Astrocyte of the hippocampus (primary cell): ENCODE results near the gene CABP1.
A peak's percentile ranks its signal among the peaks of the same experiment; 100 is the strongest.
"Not testable (repeated sequence)": the region's sequence is repeated elsewhere in the genome, so short reads cannot be mapped to it uniquely, and the experiment has no call there.

Experiments
- DNase-seq: peaks from one replicate; pipeline ENCODE4 v3.0.0; 2011; ENCODE audit warnings: low read depth, low spot score

The CABP1 gene

DNA sequence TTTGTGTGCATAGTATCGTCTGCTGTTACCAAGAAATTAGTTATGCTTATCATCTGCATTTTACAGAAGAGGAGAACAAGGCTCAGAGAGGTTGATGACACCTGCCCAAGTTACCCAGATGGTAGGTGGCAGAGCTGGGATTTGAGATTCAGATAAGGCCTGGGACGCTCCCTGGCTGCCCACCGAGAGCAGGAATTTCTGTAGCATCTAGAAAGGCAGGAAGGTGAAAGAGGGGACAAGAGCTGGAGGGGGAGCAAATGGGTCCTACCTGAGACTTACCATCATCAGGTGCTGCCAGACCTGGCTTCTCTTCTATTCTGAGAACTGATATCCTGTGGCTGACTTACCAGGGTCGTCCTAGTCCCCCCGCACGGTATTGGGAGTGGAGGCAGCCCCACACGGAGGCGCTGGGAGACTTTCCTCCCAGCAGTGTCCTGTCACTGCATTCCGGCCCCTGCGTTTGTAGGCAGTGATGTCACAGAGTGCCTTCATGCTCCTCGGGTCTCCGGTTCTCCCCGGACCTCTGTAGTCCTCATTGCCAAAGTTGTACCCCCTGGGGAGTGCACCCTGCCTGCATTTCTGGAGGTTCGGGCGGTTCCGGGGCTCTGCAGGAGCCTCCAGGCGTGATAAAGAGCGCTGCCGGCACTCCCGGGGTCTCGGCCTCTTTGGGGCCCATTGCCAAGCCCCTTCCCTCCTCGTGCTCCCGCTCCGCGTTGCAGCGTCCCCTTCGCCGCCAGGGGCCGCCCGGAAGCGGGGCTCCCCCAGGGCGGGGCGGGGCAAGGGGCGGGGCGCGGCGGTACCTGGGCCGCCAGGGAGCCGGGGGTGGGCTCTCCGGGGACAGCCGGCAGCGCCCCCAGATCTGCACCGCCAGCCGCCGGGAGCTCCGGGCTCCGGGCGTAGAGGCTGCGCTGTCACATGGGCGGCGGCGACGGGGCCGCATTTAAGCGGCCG lies at the start of gene CABP1:
TSS of gene CABP1 (plus strand) at position 856 of the 951 bp plus-strand sequence. CDS start at position 916, 60 bp downstream.
- DNase-seq: peak; percentile 29

DNA sequence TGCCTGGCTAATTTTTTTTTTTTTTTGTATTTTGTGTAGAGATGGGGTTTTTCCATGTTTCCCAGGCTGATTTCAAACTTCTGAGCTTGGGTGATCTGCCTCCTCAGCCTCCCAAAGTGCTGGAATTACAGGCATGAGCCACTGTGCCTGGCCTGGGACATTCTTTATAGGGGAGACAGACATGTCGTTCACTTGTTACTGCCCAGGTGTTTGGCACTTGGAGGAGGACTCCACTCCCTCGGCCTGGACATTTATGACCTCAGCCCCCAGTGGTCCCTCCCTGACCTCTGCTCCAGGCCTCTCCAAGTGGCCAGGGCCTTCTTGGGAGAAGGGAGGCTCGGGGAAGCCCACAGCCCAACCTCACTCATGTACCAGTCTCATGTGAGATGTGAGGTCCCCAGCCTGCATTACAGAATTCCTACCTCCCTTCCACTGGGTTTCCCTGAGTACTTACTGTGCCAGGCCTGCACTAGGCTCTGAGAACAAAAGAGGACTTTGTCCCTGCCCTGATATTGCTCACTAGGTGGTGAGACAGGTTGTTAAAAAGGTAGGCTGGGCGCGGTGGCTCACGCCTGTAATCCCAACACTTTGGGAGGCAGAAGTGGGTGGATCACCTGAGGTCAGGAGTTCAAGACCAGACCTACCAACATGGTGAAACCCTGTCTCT lies 49.6 kb upstream of the CABP1 start:
- no peak for DNase-seq

DNA sequence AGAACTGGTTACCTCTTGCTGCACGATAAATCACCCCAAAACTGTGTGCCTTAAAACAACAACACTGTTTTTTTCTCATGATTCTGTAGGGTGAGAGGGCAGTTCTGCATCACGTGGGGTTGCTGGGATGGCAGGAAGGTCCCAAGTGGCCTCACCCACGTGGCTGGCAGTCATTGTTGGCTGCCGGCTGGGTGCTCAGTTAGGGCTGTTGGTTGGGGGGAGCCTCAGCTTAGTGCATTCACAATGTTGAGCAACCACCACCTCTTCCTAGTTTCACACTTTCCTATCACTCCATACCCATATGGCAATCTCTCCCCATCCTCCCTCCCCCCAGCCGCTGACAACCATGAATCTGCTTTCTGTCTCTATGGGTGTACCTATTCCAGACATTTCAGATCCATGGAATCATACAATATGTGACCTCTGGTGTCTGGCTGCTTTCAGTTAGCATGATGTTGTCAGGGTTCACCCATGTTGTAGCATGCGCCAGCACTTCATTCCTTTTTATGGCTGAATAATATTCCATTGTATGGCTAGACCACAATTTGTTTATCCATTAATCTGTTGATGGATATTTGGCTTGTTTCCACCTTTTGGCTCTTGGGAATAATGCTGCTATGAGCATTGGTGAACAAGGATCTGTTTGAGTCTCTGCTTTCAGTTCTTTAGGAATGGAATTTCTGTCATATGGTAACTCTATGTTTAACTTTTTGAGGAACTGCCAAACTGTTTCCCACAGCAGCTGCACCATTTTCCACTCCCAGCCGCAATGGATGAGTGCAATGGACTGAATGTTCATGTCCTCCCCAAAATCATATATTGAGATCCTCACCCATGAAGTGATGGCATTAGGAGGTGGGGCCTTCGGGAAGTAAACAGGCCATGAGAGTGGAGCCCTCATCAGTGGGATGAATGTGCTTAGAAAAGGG lies 48.0 kb upstream of the CABP1 start:
- DNase-seq: no peak

DNA sequence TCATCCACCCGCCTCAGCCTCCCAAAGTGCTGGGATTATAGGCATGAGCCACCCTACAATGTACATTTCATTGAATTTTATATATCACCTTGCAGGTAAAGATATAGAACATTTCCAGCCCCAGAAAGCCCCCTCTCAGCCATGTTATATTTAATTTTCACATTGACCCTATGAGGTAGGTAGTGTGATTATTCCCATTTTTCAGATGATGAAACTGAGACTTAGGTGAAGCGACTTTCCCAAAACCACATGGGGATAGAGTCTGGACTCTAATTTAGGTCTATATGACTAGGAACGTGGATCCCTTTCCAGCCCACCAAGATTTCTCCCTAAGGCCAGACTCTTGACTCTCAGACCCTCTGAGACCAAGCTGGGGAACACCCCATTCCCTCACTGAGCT lies 43.5 kb upstream of the CABP1 start:
- no peak for DNase-seq

DNA sequence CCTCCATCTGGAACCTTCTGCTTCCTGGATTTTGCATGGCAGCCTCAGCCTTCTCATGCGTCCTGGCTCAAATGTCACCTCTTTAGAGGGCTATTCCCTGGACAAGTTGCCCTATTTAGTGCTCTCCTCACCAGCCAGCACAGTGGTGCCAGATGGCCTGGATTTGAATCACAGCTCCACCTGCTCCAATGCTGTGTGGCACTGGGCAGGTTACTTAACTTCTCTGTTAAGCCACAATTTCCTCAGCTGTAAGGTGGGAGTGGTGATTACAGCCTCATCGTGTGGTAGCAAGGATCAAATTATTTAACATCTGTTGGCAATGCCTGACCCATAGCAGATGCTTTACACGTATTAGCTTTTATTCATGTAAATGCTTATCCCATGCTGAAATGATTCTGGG lies 42.6 kb upstream of the CABP1 start:
- DNase-seq: no peak

DNA sequence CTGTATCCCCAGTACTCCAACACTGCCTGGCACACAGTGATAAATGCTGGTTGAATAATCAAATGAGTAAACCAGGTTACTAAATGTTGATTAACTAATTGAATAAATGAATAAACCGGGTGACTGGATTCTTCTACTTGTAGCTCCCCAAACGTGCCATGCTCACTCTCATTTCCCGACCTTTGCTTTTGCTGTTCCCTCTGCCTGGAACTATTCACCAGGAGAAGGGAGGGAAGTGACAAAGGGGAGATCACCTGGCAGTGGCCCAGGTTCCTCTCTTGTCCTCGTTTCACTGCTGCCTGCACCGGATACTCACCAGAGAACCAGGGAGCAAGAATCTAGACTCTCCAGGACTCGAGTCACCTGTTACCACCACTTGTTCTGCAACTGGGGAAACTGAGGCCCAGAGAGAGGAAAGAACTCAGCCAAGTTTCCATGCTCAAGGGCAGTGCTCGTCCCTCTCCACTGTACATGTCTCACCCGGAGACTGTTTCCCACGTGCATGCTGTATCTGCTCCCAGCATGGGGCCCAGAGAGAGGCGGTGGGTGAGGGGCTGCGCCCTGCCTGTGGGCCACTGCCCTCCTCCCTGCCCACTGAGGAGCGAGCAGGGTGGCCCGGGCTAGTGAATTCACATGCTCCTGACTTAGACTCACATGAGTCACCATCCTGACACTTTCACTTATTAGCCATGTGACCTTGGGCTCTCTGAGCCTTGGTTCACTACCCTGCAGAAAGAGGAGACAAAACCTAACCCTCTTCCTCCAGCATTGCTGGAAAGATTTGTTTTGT lies 41.6 kb upstream of the CABP1 start:
- peak; percentile 63 for DNase-seq

DNA sequence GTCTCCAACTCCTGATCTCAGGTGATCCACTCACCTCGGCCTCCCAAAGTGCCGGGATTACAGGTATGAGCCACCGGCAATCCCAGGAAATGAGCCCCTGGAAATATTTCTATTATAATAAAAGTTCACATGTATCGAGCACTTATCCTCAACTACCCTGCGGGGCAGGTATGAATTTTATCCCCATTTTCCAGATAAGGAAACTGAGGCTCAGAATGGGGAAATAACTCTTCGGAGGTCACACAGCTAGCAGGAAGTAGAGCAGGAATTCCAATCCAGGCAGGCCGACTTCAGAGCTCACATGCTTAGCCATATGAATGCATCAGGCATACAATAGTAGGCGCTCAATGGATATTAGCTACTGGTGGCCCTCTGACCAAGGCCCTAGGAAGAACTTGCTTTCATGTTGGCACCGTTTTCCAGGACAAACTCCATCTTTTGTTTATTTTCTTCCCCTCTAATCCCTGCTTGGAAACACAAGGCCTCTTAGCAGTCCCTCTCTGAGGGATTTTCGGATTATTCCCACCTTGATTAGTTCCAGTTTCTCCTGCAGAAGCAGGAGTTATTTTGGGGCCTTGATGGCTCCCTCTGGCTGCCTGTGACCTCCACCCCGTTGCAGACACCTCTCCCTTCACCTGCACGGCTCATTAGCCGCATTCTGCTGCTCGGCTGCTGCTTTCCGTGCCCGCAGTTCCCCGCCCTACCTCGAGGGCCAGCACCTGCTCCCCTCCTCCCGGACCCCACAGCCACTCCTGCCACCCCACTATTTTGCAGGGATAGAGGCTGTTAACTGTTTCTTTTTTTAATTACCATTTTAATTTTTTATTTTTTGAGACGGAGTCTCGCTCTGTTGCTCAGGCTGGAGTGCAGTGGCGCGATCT lies 40.5 kb upstream of the CABP1 start:
- no peak for DNase-seq

DNA sequence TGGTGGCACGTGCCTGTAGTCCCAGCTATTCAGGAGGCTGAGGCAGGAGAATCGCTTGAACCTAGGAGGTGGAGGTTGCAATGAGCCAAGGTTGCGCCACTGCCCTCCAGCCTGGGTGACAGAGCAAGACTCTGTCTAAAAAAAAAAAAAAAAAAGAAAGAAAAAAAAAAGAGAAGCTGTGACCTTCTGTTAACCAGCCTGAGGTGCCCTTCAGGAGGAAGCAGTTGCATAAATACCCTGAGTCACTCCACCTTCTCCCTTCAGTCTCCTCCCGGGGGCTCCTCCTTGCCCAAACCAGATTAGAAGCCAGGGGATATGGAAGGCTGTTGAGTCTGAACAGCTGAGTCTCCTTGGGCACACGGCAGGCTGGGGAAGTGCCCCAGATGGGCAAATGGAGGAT lies 38.0 kb upstream of the CABP1 start:
- not testable (repeated sequence) for DNase-seq

DNA sequence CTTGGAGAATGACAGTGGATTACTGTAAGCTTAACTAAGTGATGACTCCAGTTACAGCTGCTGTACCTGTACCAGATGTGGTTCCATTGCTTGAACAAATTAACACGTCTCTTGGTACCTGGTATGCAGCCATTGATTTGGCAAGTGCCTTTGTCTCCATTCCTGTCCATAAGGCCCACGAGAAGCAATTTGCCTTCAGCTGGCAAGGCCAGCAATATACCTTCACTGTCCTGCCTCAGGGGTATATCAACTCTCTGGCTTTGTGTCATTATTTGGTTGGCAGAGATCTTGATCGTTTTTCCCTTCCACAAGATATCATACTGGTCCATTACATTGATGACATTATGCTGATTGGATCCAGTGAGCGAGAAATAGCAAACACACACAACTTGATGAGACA lies 29.9 kb upstream of the CABP1 start:
- DNase-seq: no peak

DNA sequence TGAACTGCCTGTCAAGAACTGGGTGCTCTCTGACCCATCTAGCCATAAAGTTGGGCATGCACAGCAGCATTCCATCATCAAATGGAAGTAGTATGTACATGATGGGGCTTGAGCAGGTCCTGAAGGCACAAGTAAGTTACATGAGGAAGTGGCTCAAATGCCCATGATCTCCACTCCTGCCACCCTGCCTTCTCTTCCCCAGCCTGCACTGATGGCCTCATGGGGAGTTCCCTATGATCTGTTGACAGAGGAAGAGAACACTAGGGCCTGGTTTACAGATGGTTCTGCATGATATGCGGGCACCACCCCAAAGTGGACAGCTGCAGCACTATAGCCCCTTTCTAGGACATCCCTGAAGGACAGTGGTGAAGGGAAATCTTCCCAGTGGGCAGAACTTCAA lies 28.9 kb upstream of the CABP1 start:
- DNase-seq: not testable (repeated sequence)

DNA sequence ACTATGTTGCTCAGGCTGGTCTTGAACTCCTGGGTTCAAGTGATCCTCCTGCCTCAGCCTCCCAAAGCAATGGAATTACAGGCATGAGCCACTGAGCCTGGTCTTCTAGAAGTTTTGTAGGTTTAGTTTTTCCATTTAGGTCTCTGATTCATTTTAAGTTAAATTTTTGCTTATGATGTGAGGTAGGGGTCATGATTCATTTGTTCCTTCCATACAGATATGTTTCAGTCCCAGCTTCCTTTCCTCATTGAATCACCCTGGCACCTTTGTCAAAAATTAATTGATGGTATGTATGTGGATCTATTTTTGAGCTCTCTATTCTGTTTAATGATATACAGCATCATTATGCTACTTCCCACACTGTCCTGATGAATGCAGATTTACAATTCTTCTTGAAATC lies 25.6 kb upstream of the CABP1 start:
- no peak for DNase-seq

DNA sequence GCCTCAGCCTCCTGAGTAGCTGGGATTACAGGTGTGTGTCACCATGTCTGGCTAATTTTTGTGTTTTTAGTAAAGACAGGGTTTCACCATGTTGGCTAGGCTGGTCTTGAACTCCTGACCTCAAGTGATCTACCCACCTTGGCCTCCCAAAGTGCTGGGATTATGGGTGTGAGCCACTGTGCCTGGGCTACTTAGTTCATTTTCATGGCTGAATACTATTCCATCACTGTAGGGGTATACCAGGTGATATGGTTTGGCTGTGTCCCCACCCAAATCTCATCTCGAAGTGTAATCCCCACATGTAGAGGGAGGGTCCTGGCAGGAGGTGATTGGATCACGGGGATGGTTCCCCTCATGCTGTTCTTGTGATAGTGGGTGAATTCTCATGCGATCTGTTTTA lies 23.2 kb upstream of the CABP1 start:
- DNase-seq: not testable (repeated sequence)

DNA sequence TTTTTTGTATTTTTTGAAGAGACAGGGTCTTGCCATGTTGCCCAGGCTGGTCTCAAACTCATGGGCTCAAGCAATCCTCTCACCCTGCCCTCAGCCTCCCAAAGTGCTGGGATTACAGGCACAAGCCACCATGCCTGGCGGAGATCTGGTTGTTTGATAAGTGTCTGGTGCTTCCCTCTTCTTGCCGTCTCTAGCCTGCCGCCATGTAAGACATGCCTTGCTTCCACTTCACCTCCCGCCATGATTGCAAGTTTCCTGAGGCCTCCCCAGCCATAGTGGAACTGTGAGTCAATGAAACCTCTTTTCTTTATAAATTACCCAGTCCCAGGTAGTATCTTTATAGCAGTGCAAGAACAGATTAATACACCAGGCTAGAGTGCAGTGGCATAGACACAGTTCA lies 22.7 kb upstream of the CABP1 start:
- not testable (repeated sequence) for DNase-seq

DNA sequence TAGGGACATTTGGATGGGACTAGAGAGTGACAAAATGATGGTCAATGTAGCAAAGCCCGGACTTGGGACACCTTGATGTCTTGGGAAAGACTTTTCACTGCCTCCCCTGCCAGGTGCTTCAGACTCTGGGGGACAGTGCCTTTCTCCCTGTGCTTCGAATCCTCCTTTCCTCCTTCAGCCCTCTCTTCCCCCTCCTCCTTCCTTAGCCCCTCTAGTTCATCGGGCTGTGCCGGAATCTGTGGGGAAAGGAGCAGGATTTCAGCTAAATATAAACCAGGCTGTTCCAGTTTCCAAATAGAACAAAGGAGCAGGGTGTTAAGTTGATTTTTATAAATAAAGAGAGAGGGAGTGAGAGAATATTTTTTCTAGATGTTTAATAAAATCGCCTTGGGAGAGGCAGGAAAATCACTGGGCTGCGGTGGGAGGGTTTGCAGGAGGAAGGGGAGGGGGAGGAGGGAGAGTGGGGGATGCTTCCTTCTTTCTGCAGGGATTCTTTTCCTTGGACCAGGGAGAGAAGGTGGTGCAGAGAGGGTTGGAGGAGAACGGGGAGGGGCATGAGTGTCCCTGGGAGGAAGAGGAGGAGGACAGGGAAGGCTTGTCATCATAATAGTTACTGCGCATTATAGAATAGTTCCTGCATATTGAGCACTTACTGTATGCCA lies 21.3 kb upstream of the CABP1 start:
- no peak for DNase-seq

DNA sequence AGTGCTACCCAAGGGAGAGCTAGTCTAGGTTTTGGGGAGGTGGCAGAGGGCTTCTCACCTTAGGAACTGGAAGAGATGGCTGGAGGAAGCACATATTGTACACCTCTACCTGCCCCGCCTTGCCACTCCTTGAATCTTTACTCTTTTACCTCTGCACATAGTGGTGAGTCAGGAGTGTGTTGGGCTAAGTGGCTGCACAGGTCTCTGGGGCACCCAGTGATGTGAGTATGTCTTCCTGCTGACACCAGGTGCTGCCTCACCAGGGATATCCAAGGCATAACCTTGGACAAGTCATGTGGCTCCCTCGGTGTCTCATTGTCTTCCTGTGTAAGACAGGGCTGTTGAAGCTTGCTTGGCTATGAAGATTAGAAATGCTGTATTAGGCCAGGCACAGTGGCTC lies 19.8 kb upstream of the CABP1 start:
- no peak for DNase-seq

DNA sequence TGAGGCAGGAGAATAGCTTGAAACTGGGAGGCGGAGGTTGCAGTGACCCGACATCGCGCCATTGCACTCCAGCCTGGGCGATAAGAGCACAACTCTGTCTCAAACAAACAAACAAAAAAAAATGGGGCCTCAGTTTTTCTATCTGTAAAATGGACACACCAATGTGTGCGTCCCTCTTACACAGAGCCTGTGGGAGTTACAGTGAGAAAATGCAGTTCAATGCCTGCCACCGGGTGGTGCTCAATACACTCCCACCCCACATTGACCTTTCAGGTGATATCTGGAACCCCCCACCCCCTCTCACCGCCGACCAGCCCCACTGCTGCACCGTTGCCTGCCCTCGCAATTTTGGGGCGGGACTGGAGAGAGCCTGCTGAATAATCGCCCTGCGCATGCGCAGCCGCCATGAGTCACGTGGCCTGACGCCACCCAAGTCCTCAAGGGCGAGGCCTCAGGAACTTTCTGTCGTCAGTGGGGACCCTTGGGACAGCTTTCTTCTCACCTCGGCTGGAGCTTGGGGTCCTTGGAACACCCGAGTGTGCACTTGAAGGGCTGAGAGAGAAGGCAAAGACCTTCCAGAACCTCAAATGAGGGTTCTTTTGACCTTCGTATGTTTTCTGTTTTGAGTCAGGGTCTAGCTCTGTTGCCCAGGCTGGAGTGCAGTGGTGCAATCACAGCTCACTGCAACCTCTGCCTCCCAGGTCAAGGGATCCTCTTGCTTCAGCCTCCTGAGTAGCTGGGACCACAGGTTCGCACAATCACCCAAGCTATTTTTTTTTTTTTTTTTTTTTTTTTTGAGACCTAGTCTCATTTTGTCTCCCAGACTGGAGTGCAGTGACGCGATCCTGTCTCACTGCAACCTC lies 14.6 kb upstream of the CABP1 start:
- no peak for DNase-seq

DNA sequence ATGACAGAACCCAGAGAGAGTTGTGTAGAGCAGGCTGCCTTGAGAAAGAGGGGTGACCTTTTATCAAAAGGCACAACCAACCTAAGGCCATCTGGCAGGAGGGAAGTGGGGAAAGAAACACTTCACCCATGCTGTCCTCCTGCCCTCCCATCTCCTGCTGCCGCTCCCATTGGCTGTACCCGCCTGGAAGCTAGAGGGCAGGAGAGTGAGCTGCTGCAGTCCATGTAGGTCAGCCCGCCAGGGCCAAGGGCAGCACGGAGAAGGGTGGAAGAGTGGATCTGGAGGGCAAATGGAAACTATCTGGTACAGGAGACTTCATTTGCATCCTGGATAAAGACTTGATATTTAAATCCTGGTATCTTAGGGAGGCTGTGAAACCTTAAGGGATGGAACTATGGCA lies 11.5 kb upstream of the CABP1 start:
- DNase-seq: no peak

DNA sequence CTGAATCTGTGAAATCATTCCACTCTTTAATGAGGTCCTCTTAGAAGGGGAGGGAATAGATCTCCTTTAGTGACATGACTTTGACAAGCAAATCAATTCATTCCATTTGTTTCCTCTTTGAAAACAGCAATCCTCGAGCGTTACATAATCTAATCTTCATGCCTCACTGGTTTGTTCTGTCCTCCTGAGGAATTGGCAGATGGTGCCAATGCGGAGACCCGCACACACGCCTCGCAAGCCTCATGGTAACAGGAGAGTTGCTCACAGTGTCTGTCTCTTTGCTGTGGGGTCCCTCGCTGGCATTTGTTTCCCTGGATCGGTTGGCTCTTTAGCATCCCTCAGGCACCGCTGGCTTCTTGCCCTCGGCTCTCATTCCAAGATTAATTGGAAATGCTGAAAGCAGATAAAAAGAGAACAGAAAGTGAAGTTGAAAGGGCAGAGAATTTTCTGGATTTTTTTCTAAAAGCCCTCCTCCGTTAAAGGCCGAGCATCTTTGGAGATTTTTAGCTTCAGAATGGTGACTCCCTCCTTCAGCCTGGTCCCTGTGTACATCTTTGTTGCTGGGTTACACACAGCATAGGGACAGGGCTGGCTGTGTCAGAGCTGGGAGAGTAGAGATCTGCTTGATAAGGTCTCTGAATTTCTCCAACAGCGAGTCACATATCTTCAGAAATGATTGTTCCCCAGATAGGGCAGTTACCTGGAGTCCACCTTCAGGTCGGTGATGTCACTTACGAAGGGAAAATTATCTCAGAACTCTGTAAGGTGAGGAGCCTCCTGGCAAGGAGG lies 10.1 kb upstream of the CABP1 start:
- peak; percentile 33 for DNase-seq
